GM12891 (cell line): Measurements from ENCODE around the gene EHD4.

Experiments
- PAX5 ChIP-seq: IDR thresholded peaks from 2 replicates; pipeline ENCODE4 v1.6.1; 2011; ENCODE audit warnings: low read length, moderate library complexity, mild to moderate bottlenecking; ENCODE audit not compliant: insufficient read depth, severe bottlenecking
- POLR2A ChIP-seq: IDR thresholded peaks from 2 replicates; pipeline ENCODE4 v1.6.1; 2011; ENCODE audit warnings: low read depth, low read length, control low read depth
- POLR2AphosphoS5 ChIP-seq: IDR thresholded peaks from 2 replicates; pipeline ENCODE4 v1.6.1; 2011; ENCODE audit warnings: low read depth, low read length, control low read depth
- TAF1 ChIP-seq: IDR thresholded peaks from 2 replicates; pipeline ENCODE4 v1.6.1; 2011; ENCODE audit warnings: low read depth, low read length, control low read depth

DNA sequence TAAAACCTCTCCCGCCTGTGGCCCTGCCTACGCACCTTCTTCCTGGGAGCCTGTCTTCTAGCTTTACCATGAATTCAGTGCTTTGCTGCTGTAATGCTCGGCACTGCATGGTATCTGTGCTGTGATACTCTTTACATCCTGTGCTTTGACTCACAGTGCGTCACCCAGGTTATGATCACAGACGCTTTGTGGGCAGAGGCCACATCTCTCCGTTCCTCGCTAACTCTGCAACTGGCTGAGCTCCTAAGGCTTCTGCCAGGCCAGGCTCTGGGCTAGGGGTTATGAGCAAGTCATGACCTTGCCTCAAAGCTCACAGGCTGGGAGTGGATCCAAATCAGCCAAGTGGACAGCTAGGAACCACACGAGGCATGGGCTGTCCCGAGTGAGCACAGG lies 101.7 kb downstream of the EHD4 start:
- TF ChIP-seq POLR2A: no peak
- TF ChIP-seq POLR2AphosphoS5: no peak
- no peak for TF ChIP-seq PAX5
- no peak for TF ChIP-seq TAF1
